HEK293 (cell line): ENCODE results near the gene CEP104.
A peak's percentile ranks its signal among the peaks of the same experiment; 100 is the strongest.

Source experiments
- CTCF ChIA-PET: fragments of 350-600 bp; formaldehyde crosslinking; extraction: SDS; loops from one replicate; lab custom pipeline; 2021; ENCODE audit warnings: antibody characterized with exemption; lab: Yijun Ruan, JAX
- POLR2A ChIA-PET: fragments of 300-600 bp; formaldehyde crosslinking; extraction: SDS; loops from one replicate; lab custom pipeline; 2020; ENCODE audit warnings: antibody characterized with exemption, inconsistent platforms; lab: Yijun Ruan, JAX
- H3K27ac ChIP-seq: fragments of 200-500 bp; sonication (Bioruptor generic); 2 replicates; pipeline ENCODE4 v1.5.1; 2014; ENCODE audit warnings: low read depth, low read length, control low read depth, inconsistent platforms; ENCODE audit errors: extremely low read depth
- H3K36me3 ChIP-seq, 2 experiments: fragments of 200-500 bp in 1 of 2; sonication (Bioruptor generic) in 1 of 2; 1 replicate in 1 of 2; 2 replicates in 1 of 2; pipeline ENCODE4 v1.5.1; 2014 to 2017; ENCODE audit warnings: inconsistent platforms in 2 of 2, low read length in 2 of 2; ENCODE audit not compliant: control insufficient read depth in 2 of 2, insufficient read depth in 1 of 2
- H3K4me1 ChIP-seq: fragments of 200-500 bp; sonication (Bioruptor generic); 2 replicates; pipeline ENCODE4 v1.5.1; 2014; ENCODE audit warnings: mild to moderate bottlenecking, low read length, inconsistent platforms; ENCODE audit not compliant: control insufficient read depth, insufficient read depth
- H3K4me3 ChIP-seq: 2 replicates; pipeline ENCODE4 v1.5.1; 2011; ENCODE audit warnings: low read depth, mild to moderate bottlenecking, control low read depth, low read length, moderate library complexity
- H3K9me3 ChIP-seq: fragments of 200-500 bp; sonication (Bioruptor generic); 2 replicates; pipeline ENCODE4 v1.5.1; 2014; ENCODE audit warnings: low read depth, low read length, inconsistent platforms; ENCODE audit not compliant: control insufficient read depth, insufficient read depth
- BCL11A ChIP-seq: fragments of 450-650 bp; formaldehyde crosslinking; IDR thresholded peaks from 2 replicates; pipeline ENCODE4 v1.5.1; 2016; ENCODE audit warnings: low read depth, missing biosample characterization, missing genetic modification characterization
- EGR2 ChIP-seq: fragments of 450-650 bp; formaldehyde crosslinking; IDR thresholded peaks from 2 replicates; pipeline ENCODE4 v1.5.1; 2016; ENCODE audit warnings: low read depth, missing biosample characterization, missing genetic modification characterization
- GFI1B ChIP-seq: fragments of 450-650 bp; formaldehyde crosslinking; IDR thresholded peaks from 2 replicates; pipeline ENCODE4 v1.5.1; 2016; ENCODE audit warnings: missing biosample characterization, missing genetic modification characterization
- KLF1 ChIP-seq: fragments of 450-650 bp; formaldehyde crosslinking; IDR thresholded peaks from 2 replicates; pipeline ENCODE4 v1.5.1; 2016; ENCODE audit warnings: missing biosample characterization, missing genetic modification characterization
- MEIS1 ChIP-seq: sonication (generic); formaldehyde crosslinking; IDR thresholded peaks from 2 replicates; pipeline ENCODE4 v1.8.1; 2022; ENCODE audit warnings: missing genetic modification reagents, mild to moderate bottlenecking, borderline replicate concordance
- OVOL3 ChIP-seq: fragments of 450-650 bp; formaldehyde crosslinking; IDR thresholded peaks from 2 replicates; pipeline ENCODE4 v1.5.1; 2016; ENCODE audit warnings: missing biosample characterization, missing genetic modification characterization
- PATZ1 ChIP-seq: fragments of 450-650 bp; formaldehyde crosslinking; IDR thresholded peaks from 2 replicates; pipeline ENCODE4 v1.5.1; 2016; ENCODE audit warnings: missing biosample characterization, missing genetic modification characterization
- PBX3 ChIP-seq: sonication (generic); formaldehyde crosslinking; IDR thresholded peaks from 2 replicates; pipeline ENCODE4 v1.8.1; 2022; ENCODE audit warnings: mild to moderate bottlenecking, moderate library complexity, missing genetic modification reagents
- SCRT2 ChIP-seq: fragments of 450-650 bp; formaldehyde crosslinking; IDR thresholded peaks from 2 replicates; pipeline ENCODE4 v1.5.1; 2016; ENCODE audit warnings: missing biosample characterization, missing genetic modification characterization
- ZFHX2 ChIP-seq: fragments of 450-650 bp; formaldehyde crosslinking; conservative IDR thresholded peaks from 2 replicates; pipeline ENCODE4 v1.5.1; 2016; ENCODE audit warnings: missing biosample characterization, missing genetic modification characterization
- ZNF146 ChIP-seq: fragments of 450-650 bp; formaldehyde crosslinking; IDR thresholded peaks from 2 replicates; pipeline ENCODE4 v1.5.1; 2016; ENCODE audit warnings: missing biosample characterization, missing genetic modification characterization
- ZNF221 ChIP-seq: fragments of 450-650 bp; formaldehyde crosslinking; IDR thresholded peaks from 2 replicates; pipeline ENCODE4 v1.5.1; 2017; ENCODE audit warnings: missing biosample characterization, missing genetic modification characterization, borderline replicate concordance
- ZNF23 ChIP-seq: fragments of 450-650 bp; formaldehyde crosslinking; IDR thresholded peaks from 2 replicates; pipeline ENCODE4 v1.5.1; 2016; ENCODE audit warnings: missing biosample characterization, missing genetic modification characterization, borderline replicate concordance
- ZNF366 ChIP-seq: fragments of 450-650 bp; formaldehyde crosslinking; conservative IDR thresholded peaks from 2 replicates; pipeline ENCODE4 v1.5.1; 2016; ENCODE audit warnings: missing biosample characterization, missing genetic modification characterization
- ZNF416 ChIP-seq: fragments of 450-650 bp; formaldehyde crosslinking; IDR thresholded peaks from 2 replicates; pipeline ENCODE4 v1.5.1; 2016; ENCODE audit warnings: missing biosample characterization, missing genetic modification characterization
- ZNF560 ChIP-seq: fragments of 450-650 bp; formaldehyde crosslinking; IDR thresholded peaks from 2 replicates; pipeline ENCODE4 v1.5.1; 2017; ENCODE audit warnings: missing biosample characterization, missing genetic modification characterization, borderline replicate concordance
- ZNF677 ChIP-seq: fragments of 450-650 bp; IDR thresholded peaks from 2 replicates; pipeline ENCODE4 v1.5.0; 2018; ENCODE audit warnings: missing biosample characterization, mild to moderate bottlenecking, missing genetic modification characterization, moderate library complexity
- ZSCAN18 ChIP-seq: fragments of 450-650 bp; formaldehyde crosslinking; IDR thresholded peaks from 2 replicates; pipeline ENCODE4 v1.5.1; 2016; ENCODE audit warnings: missing biosample characterization, missing genetic modification characterization
- ZXDB ChIP-seq: fragments of 450-650 bp; formaldehyde crosslinking; IDR thresholded peaks from 2 replicates; pipeline ENCODE4 v1.5.1; 2016; ENCODE audit warnings: missing biosample characterization, missing genetic modification characterization

The CEP104 gene

GRCh38 chr1:3763351-3764125 is 93.5 kb downstream of the CEP104 start:
- Histone ChIP-seq H3K27ac (no peak overlapping the region), H3K36me3 (no peaks in the 10 kb centered on the region), H3K9me3 (no peaks in the 10 kb centered on the region), H3K4me1 (no peaks in the 10 kb centered on the region), H3K4me3 (no peak overlapping the region)
- POLR2A ChIA-PET = no interaction called here
- TF ChIP-seq PBX3 (CRISPR knock-in tag) (no peak), SCRT2 (tag by site-specific recombination) (0 out of 2 replicates have a peak, but pooled peaks have one; percentile 11), KLF1 (tag by site-specific recombination) (no peak)
- CTCF ChIA-PET = no interaction called here

- Histone ChIP-seq H3K27ac (no peak overlapping the region), H3K4me3 (no peak overlapping the region), H3K36me3 (no peaks in the 10 kb centered on the region), H3K9me3 (no peaks in the 10 kb centered on the region), H3K4me1 (no peaks in the 10 kb centered on the region)
- ChIA-PET CTCF (no interaction called here), POLR2A (no interaction called here)
- no peak for TF ChIP-seq MEIS1
- no peak for TF ChIP-seq ZNF416 (tag by site-specific recombination)
- TF ChIP-seq GFI1B (tag by site-specific recombination) = no peak
- no peak for TF ChIP-seq ZNF366 (tag by site-specific recombination)
- no peak for TF ChIP-seq ZNF23 (tag by site-specific recombination)
- TF ChIP-seq ZNF677 (tag by site-specific recombination) = no peak
- no peak for TF ChIP-seq ZSCAN18 (tag by site-specific recombination)
- TF ChIP-seq OVOL3 (tag by site-specific recombination) = no peak
- TF ChIP-seq ZNF146 (tag by site-specific recombination) = no peak
- no peak for TF ChIP-seq BCL11A
- TF ChIP-seq ZNF221 (tag by site-specific recombination) = no peak
- TF ChIP-seq ZXDB (tag by site-specific recombination) = no peak
- no peak for TF ChIP-seq PATZ1
Measured at GRCh38 chr1:3762873-3763228, 94.2 kb downstream of the CEP104 start.

GRCh38 chr1:3762151-3762872 is 94.7 kb downstream of the CEP104 start:
- ChIA-PET POLR2A (no interaction called here), CTCF (no interaction called here)
- Histone ChIP-seq H3K9me3 (no peaks in the 10 kb centered on the region), H3K27ac (no peak overlapping the region), H3K36me3 (no peaks in the 10 kb centered on the region), H3K4me1 (no peaks in the 10 kb centered on the region)
- no peak for TF ChIP-seq ZNF560 (tag by site-specific recombination)
- TF ChIP-seq EGR2 = 0 out of 2 replicates have a peak, but pooled peaks have one; percentile 18
- 0 out of 2 replicates have a peak, but pooled peaks have one; percentile 11 for TF ChIP-seq ZFHX2 (tag by site-specific recombination)
- TF ChIP-seq, all 188 proteins: peak for 2
- no peak overlapping the region for H3K4me3 ChIP-seq
